HepG2 (cell line): ENCODE data around the gene CDKN1C.

Experiments
- HMG20A ChIP-seq: IDR thresholded peaks from 2 replicates; pipeline ENCODE4 v1.6.1; 2016; ENCODE audit warnings: borderline replicate concordance
- IRF2 ChIP-seq: IDR thresholded peaks from 2 replicates; pipeline ENCODE4 v1.6.1; 2018; ENCODE audit warnings: missing genetic modification reagents, missing compliant biosample characterization
- ZSCAN30 ChIP-seq: sonication (generic); formaldehyde crosslinking; IDR thresholded peaks from 2 replicates; pipeline ENCODE4 v1.5.0; 2020; ENCODE audit warnings: mild to moderate bottlenecking, missing genetic modification reagents
- TF ChIP-seq, protein P1 (sequence below): sonication (generic); formaldehyde crosslinking; IDR thresholded peaks from 2 replicates; pipeline ENCODE4 v1.5.0; 2020; ENCODE audit warnings: mild to moderate bottlenecking, missing genetic modification reagents, moderate library complexity

DNA sequence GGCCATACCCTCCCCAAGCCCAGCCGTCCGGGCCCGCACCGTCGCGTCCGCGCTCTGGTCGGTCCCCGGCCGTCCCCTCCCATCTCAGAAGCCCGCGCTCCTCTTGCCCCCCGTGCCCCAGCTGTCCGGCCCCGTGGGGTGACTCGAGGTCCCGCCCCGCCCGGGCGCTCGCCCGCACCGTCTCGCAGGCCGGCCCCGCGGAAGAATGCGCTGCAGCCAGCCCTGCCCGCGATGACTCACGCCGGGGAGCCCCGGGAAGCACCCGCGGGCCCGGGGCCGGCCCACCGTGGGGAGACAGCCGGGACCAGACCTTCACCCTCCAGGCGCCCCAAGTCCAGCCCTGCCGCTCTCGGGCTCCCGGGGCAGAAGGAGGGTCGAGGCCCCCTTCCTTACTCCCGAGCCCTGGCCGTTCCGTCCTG is 44.0 kb upstream of the CDKN1C start:
- TF ChIP-seq ZSCAN30 (CRISPR knock-in tag) (no peak), IRF2 (CRISPR knock-in tag) (no peak), HMG20A (CRISPR knock-in tag) (no peak)
- TF ChIP-seq, protein P1, sequence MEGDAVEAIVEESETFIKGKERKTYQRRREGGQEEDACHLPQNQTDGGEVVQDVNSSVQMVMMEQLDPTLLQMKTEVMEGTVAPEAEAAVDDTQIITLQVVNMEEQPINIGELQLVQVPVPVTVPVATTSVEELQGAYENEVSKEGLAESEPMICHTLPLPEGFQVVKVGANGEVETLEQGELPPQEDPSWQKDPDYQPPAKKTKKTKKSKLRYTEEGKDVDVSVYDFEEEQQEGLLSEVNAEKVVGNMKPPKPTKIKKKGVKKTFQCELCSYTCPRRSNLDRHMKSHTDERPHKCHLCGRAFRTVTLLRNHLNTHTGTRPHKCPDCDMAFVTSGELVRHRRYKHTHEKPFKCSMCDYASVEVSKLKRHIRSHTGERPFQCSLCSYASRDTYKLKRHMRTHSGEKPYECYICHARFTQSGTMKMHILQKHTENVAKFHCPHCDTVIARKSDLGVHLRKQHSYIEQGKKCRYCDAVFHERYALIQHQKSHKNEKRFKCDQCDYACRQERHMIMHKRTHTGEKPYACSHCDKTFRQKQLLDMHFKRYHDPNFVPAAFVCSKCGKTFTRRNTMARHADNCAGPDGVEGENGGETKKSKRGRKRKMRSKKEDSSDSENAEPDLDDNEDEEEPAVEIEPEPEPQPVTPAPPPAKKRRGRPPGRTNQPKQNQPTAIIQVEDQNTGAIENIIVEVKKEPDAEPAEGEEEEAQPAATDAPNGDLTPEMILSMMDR (CRISPR knock-in tag), result no peak
